Transverse colon (tissue), 4 donors: ENCODE data around the gene D2HGDH. TPM values are rescaled to one million over a fixed set of nuclear protein-coding genes. Genes with fewer than 3 reads are reported as not detected.
A peak's percentile ranks its signal among the peaks of the same experiment; 100 is the strongest.

Experiments used
- DNase-seq: peaks from one replicate; pipeline ENCODE4 v3.0.0-alpha.2; 2019
- H3K27ac ChIP-seq, 4 donors: fragments of 200-600 bp; sonication (generic); 2 replicates each; pipeline ENCODE4 v1.5.1; 2016 to 2018; ENCODE audit warnings: inconsistent platforms in 4 of 4
- H3K27me3 ChIP-seq: fragments of 200-600 bp; sonication (generic); 2 replicates; pipeline ENCODE4 v1.5.1; 2017; ENCODE audit warnings: inconsistent platforms
- H3K36me3 ChIP-seq, 4 donors: fragments of 200-600 bp; sonication (generic); 2 replicates each; pipeline ENCODE4 v1.5.1; 2017 to 2019; ENCODE audit warnings: inconsistent platforms in 4 of 4
- H3K4me1 ChIP-seq, 4 donors: fragments of 200-600 bp; sonication (generic); 2 replicates each; pipeline ENCODE4 v1.5.1; 2017 to 2020; ENCODE audit warnings: inconsistent platforms in 4 of 4
- H3K4me3 ChIP-seq, 4 donors: fragments of 200-600 bp; sonication (generic); 1 replicate in 1 of 4; 2 replicates in 3 of 4; pipeline versions ENCODE4 v1.5.1 to v1.6.1; 2017 to 2019; ENCODE audit warnings: inconsistent platforms in 4 of 4
- H3K9me3 ChIP-seq, 2 donors: fragments of 200-600 bp; sonication (generic); 2 replicates each; pipeline ENCODE4 v1.5.1; 2017 to 2019; ENCODE audit warnings: inconsistent platforms in 2 of 2
- CTCF ChIP-seq, 5 experiments: fragments of 200-600 bp in 3 of 5; fragments of 450-650 bp in 2 of 5; sonication (generic) in 3 of 5; IDR thresholded peaks; 1 replicate in 2 of 5; 2 replicates in 3 of 5; pipeline ENCODE4 v1.5.1; 2016 to 2017; ENCODE audit warnings: antibody characterized with exemption in 5 of 5, inconsistent platforms in 3 of 5, mild to moderate bottlenecking in 2 of 5, moderate library complexity in 1 of 5
- EP300 ChIP-seq: sonication (generic); formaldehyde crosslinking; IDR thresholded peaks from one replicate; pipeline ENCODE4 v1.6.1; 2017; ENCODE audit warnings: antibody characterized with exemption, low read depth
- POLR2A ChIP-seq: fragments of 450-650 bp; IDR thresholded peaks from one replicate; pipeline ENCODE4 v1.6.1; 2016; ENCODE audit warnings: antibody characterized with exemption, mild to moderate bottlenecking, moderate library complexity
- POLR2AphosphoS5 ChIP-seq, 3 donors: sonication (generic); formaldehyde crosslinking; IDR thresholded peaks; one replicate each; pipeline ENCODE4 v1.6.1; 2016; ENCODE audit warnings: antibody characterized with exemption in 3 of 3
- WGBS, 2 donors: methylation state at CpG; one replicate each; pipeline ENCODE4 v1.1.5; 2018; ENCODE audit warnings: low coverage in 1 of 2; 5-methylcytosine and 5-hydroxymethylcytosine counted together
- in situ Hi-C, 4 donors: fragments of 200-750 bp; cut with MboI; loops; one replicate each; pipeline versions ENCODE4 v1.15.0 to v1.15.1; 2017; ENCODE audit warnings: low sequenced_read_pairs in 3 of 4, low pct_ligation_motif_present in 1 of 4, low pct_unique_long_range_greater_than_20kb in 1 of 4
- intact Hi-C: fragments of 100-400 bp; cut with DNase I; formaldehyde crosslinking; loops from one replicate; pipeline ENCODE4 v1.15.1; 2023; ENCODE audit warnings: low total_unique reads
- total RNA-seq, 4 donors: library from RNA; depleted of rRNA; stranded (reverse); fragments of >200 nt; gene quantifications; one replicate each; pipeline ENCODE4 v1.1.0, GENCODE V29; 2016

The D2HGDH gene
- total RNA-seq, 4 donors from 2014 or later: 53.2 to 150 (median 55.5) TPM

GRCh38 chr2:241701399-241702154, 32.9 kb upstream of the D2HGDH start, which contains the start of gene ING5:
Gene ING5, plus strand, starts transcription at chr2:241702039. Its CDS starts 27 bp downstream, at chr2:241702066.
- 2% methylated on average over 9 of the region's 96 CpGs; no CpG with 5 or more reads in 1 of the 2 donors for WGBS, 2 donors
- DNase-seq: peak; percentile 98
- Histone ChIP-seq H3K9me3 (no peaks in the 10 kb centered on the region), H3K27me3 (no peaks in the 10 kb centered on the region), H3K4me1 (peaks cover 6 to 19% (median 18%) of the 10 kb centered on the region in 4 donors), H3K27ac (peak within 1 kb of the TSS; percentile 93 to 98 (median 94)), H3K36me3 (peaks cover 0 to 13% (median 6%) of the 10 kb centered on the region in 4 donors), H3K4me3 (peak within 1 kb of the TSS; percentile 69 to 88 (median 85))
- intact Hi-C loops (no loop called here), in situ Hi-C loops (no loop called here)
- TF ChIP-seq EP300 (no peak), CTCF (IDR thresholded peaks at IDR 0.05) (no peak), POLR2AphosphoS5 (IDR thresholded peaks at IDR 0.05) (peak; percentile 43 to 87 (median 80)), POLR2A (peak; percentile 82)

GRCh38 chr2:241702155-241703031, 32.0 kb upstream of the D2HGDH start:
- peaks cover 6 to 19% (median 18%) of the 10 kb centered on the region in 4 donors for H3K4me1 ChIP-seq
- in situ Hi-C loops: no loop called here
- H3K27ac ChIP-seq: peak overlapping the region; percentile 93 to 98 (median 94)
- WGBS, 2 donors: 1% methylated on average over 19 of the region's 98 CpGs; no CpG with 5 or more reads in 1 of the 2 donors
- DNase-seq: peak; percentile 88
- H3K9me3 ChIP-seq: no peaks in the 10 kb centered on the region
- no peaks in the 10 kb centered on the region for H3K27me3 ChIP-seq
- TF ChIP-seq POLR2A: no peak
- TF ChIP-seq EP300: no peak
- TF ChIP-seq POLR2AphosphoS5 (IDR thresholded peaks at IDR 0.05): no peak
- TF ChIP-seq CTCF (IDR thresholded peaks at IDR 0.05): peak; percentile 30 to 70 (median 46)
- intact Hi-C loops: no loop called here
- H3K36me3 ChIP-seq: peaks cover 0 to 21% (median 10%) of the 10 kb centered on the region in 4 donors
- peak overlapping the region; percentile 69 to 87 (median 81) for H3K4me3 ChIP-seq

GRCh38 chr2:241703032-241703604, 31.3 kb upstream of the D2HGDH start:
- Histone ChIP-seq H3K27ac (peak overlapping the region; percentile 93 to 98 (median 94)), H3K27me3 (no peaks in the 10 kb centered on the region), H3K4me1 (peaks cover 6 to 19% (median 18%) of the 10 kb centered on the region in 4 donors), H3K9me3 (no peaks in the 10 kb centered on the region), H3K36me3 (peaks cover 0 to 27% (median 13%) of the 10 kb centered on the region in 4 donors), H3K4me3 (peak overlapping the region; percentile 69 to 87 (median 81))
- TF ChIP-seq EP300: no peak
- TF ChIP-seq CTCF (IDR thresholded peaks at IDR 0.05): no peak
- no peak for TF ChIP-seq POLR2AphosphoS5 (IDR thresholded peaks at IDR 0.05)
- TF ChIP-seq POLR2A: no peak
- no peak for DNase-seq
- intact Hi-C loops: no loop called here
- in situ Hi-C loops: no loop called here
- 52 to 70% methylated on average over 5 to 11 of the region's 11 CpGs for WGBS, 2 donors
